ENCODE data around the gene FARS2.

GRCh38 chr6:5737460-5737859, 476.1 kb downstream of the FARS2 start:
- TF ChIP-seq POLR2A (IDR thresholded peaks at IDR 0.05) (no peak), CTCF (IDR thresholded peaks at IDR 0.05) (no peak)
